ENCODE measurements around the gene LRRC26. TPM values are rescaled to one million over a fixed set of nuclear protein-coding genes. Genes with fewer than 3 reads are reported as not detected.
"Not testable (repeated sequence)": the region's sequence is repeated elsewhere in the genome, so short reads cannot be mapped to it uniquely, and the experiment has no call there.

Gene LRRC26
- total RNA-seq, 1 donor, result not detected

GRCh38 chr9:137138722-137139467 lies 31.0 kb downstream of the LRRC26 start, which contains the start of gene GRIN1:
Gene GRIN1, plus strand, starts transcription at chr9:137139154. Its CDS starts 333 bp downstream, at chr9:137139487.
- no peak for TF ChIP-seq CTCF (IDR thresholded peaks at IDR 0.05; ENCODE audit: insufficient read depth, low read depth, low read length)
- no peak within 1 kb of the TSS for H3K4me3 ChIP-seq (ENCODE audit: low read depth, low read length)
- DNase-seq (ENCODE audit: low read depth), result peak; percentile 30

GRCh38 chr9:137138058-137138721 lies 31.7 kb downstream of the LRRC26 start:
- TF ChIP-seq CTCF (IDR thresholded peaks at IDR 0.05; ENCODE audit: insufficient read depth, low read depth, low read length), result no peak
- H3K4me3 ChIP-seq (ENCODE audit: low read depth, low read length), result no peak overlapping the region
- no peak for DNase-seq (ENCODE audit: low read depth)

- H3K4me3 ChIP-seq (ENCODE audit: low read depth, low read length), result no peak overlapping the region
- no peak for TF ChIP-seq CTCF (IDR thresholded peaks at IDR 0.05; ENCODE audit: insufficient read depth, low read depth, low read length)
Measured at GRCh38 chr9:137136881-137137607, 32.8 kb downstream of the LRRC26 start.

GRCh38 chr9:137136261-137136880 lies 33.5 kb downstream of the LRRC26 start:
- no peak for DNase-seq (ENCODE audit: low read depth)
- no peak for TF ChIP-seq CTCF (IDR thresholded peaks at IDR 0.05; ENCODE audit: insufficient read depth, low read depth, low read length)
- no peak overlapping the region for H3K4me3 ChIP-seq (ENCODE audit: low read depth, low read length)

More at GRCh38 chr9:137136881-137137607, 32.8 kb downstream of the LRRC26 start:
- no peak for DNase-seq (ENCODE audit: low read depth)

GRCh38 chr9:137135154-137135553 lies 34.7 kb downstream of the LRRC26 start:
- not testable (repeated sequence) for H3K4me3 ChIP-seq (ENCODE audit: low read depth, low read length); DNase-seq (ENCODE audit: low read depth)

- no peak for TF ChIP-seq CTCF (IDR thresholded peaks at IDR 0.05; ENCODE audit: insufficient read depth, low read depth, low read length)
- no peak for DNase-seq (ENCODE audit: low read depth)
Measured at GRCh38 chr9:137134191-137134590, 35.7 kb downstream of the LRRC26 start.

More at GRCh38 chr9:137134191-137134590, 35.7 kb downstream of the LRRC26 start:
- H3K4me3 ChIP-seq (ENCODE audit: low read depth, low read length), result no peak overlapping the region

Measured in fibroblast of villous mesenchyme (primary cell).